GM20000 (cell line): ENCODE data around the gene MAD1L1.

Experiments used
- DNase-seq: peaks from one replicate; pipeline ENCODE4 v3.0.0; 2012; ENCODE audit warnings: low spot score
- TF ChIP-seq, protein P1 (sequence below): IDR thresholded peaks from 2 replicates; pipeline ENCODE4 v1.5.1; 2012; ENCODE audit warnings: mild to moderate bottlenecking, control low read depth; ENCODE audit errors: extremely low read depth, missing control alignments

MAD1L1 gene

DNA sequence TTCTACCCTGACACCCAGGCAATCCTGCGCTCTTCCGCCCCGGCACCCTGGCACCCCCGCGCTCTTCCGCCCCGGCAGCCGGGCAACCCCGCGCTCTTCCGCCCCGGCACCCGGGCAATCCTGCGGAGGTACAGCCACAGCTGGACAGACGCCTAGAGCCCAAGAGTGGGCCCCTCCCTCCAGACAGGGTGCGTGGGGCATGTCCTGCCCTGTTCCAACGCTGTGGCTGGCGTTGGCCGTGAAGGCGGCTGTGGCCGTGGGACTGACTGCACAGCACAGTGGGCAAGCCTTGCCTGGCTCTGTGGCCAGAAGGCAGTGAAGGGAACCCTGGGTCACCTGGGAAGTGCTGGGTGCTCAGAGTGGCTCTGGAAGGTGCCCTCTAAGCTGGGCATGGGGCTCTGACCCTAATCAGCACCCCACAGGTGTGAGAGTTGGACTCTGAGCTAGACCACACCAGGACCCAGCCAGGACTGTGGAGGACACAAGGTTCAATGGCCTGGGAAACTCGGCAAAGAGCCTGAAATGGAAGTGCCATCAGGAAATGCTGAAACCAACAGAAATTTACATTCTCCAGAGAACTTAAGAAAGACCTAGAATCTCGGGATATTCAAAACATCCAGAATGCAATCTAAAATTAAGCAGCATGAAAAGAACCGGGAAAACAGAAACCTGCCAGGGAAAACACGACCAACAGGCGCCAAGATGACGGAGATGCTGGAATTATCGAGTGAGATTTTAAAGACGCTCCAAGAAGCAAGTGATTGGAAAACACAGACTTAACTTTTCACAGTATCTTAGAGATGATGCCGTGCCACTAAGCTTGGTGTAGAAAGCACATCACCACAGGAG, 309.1 kb downstream of the MAD1L1 start:
- no peak for DNase-seq
- TF ChIP-seq, protein P1, sequence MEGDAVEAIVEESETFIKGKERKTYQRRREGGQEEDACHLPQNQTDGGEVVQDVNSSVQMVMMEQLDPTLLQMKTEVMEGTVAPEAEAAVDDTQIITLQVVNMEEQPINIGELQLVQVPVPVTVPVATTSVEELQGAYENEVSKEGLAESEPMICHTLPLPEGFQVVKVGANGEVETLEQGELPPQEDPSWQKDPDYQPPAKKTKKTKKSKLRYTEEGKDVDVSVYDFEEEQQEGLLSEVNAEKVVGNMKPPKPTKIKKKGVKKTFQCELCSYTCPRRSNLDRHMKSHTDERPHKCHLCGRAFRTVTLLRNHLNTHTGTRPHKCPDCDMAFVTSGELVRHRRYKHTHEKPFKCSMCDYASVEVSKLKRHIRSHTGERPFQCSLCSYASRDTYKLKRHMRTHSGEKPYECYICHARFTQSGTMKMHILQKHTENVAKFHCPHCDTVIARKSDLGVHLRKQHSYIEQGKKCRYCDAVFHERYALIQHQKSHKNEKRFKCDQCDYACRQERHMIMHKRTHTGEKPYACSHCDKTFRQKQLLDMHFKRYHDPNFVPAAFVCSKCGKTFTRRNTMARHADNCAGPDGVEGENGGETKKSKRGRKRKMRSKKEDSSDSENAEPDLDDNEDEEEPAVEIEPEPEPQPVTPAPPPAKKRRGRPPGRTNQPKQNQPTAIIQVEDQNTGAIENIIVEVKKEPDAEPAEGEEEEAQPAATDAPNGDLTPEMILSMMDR = no peak

DNA sequence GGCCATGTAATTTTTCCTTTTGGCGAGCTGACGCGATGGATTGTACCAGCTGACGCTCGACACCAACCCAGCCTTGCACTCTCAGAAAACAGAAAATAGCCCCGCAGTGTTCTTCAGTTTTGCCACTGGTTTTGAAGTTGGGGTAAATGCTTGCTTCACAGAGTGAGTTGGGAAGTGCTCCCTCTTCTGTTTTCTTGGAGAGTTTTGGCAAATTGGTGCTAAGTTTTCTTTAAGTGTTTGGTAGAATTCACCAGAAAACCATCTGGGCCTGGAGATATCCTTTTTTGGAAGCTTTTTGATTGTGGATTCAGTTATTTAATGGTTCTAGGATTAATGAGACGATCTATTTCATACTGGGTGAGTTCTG, 309.9 kb downstream of the MAD1L1 start:
- DNase-seq = no peak
- TF ChIP-seq, protein P1 = no peak

DNA sequence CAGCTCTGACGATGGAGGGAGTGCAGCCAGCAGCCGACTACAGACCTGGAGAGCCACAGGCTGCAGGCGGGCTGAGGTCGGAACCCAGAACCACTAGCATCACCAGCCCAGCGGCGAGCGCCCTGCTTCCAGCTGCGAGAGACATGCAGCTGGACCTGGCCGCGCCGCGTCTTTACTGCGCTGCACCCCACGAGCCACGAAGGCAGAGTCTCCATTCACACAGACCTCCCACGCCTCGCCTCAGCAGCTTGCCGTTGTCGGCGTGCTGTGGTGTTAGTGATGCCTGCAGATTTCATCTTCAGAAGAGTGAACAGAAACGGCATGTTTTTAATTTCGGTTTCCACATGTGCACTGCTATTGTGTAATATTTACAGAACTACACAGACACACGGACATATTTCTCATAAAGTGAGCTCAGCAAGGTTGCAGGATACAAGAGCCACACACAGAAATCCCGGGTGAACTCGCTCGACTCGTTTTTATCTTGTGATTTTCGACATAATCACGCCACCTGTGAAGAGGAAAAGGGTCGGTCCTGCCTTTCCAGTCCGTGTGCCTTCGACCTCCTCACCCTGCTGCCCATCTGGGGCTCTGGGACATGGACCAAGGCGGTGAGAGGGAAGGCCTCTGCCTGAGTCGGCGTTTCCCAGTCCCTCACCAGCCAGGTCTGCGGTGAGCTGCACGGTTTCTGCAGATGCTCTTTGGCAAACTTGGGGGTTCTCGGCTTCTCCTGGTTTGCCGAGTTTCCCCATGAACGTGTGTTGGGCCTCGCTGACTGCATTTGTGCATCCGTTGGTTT, 310.5 kb downstream of the MAD1L1 start:
- no peak for DNase-seq
- TF ChIP-seq, protein P1 = no peak

DNA sequence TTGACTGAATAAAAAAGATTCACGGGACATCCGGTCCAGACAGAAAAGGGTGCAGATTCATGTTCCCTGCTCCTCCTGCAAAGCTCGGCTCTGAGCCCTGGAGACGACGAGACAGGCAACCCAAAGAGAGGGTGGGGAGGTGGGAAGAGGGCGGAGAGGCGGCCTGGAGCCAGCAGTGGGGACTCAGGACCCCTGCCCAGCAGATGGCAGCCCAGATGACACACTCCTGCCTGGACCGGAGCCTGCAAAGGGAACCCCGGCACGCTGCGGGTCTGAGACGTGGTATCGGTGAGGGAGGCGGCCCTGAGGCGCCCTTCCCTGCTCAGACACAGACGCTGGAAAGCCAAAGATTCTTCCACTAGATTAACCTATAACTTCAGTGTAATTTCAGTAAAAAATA, 311.9 kb downstream of the MAD1L1 start:
- no peak for DNase-seq

DNA sequence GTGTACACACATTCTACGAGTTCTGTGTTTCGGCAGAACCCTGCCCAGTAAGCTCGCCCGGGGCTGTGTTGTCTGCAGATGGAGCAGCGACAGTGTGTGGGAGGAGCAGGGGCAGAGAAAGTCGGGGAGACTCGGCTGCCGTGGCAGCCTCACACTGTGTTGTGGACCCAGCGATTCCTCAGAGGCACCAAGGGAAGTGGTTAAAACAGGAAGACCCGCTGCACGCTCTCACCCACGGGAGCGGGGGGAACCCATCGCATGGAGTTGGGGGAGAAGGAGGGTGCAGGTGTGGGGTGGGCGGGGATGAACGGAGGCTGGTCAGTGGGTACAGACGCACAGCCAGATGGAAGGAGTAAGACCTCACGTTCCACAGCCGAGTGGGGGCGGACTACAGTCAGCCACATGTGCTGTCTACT, 312.5 kb downstream of the MAD1L1 start:
- TF ChIP-seq, protein P1 = no peak
- peak; percentile 77 for DNase-seq

More for the DNA sequence above, 311.9 kb downstream of the MAD1L1 start:
- TF ChIP-seq, protein P1 = no peak

DNA sequence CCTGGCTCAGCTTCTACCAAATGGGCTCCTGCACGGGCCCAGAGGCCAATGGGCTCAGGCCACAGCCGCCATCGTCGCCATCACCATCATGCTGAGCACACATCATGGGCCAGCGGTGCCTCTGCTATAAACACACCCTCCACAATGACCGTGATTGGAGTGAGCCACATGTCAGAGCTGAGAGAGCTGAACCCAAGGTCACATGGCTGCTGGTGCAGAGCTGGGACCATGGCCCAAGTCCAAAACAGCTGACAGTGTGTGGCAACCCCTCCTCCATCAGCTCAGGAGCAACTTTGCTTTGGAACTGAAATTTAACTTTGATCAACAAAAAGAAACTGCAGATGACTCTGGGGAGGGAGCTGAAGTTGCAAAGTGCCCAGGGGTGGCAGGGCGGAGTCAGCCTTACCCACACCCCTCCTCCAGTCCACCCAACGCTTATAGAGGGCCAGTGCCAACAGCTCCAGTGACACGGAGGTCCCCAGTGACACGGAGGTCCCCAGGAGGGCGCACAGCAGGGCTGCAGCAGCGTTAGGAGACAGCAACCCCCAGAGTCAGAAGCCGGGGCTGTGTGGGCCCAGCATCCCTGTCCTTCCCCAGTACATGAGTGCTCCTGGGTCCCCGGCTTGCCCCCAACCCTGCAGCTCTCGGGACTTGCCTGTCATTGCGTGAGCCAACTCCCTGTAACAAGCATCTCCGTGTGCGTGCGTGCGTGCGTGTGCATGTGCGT, 313.0 kb downstream of the MAD1L1 start:
- TF ChIP-seq, protein P1 = no peak
- no peak for DNase-seq
